Neural cell (in vitro differentiated cells): Measurements from ENCODE around the gene UTP18. TPM values are rescaled to one million over a fixed set of nuclear protein-coding genes. Genes with fewer than 3 reads are reported as not detected.
"Not testable (repeated sequence)": the region's sequence is repeated elsewhere in the genome, so short reads cannot be mapped to it uniquely, and the experiment has no call there.

ENCODE experiments used
- H2AFZ ChIP-seq: fragments of 200-600, 300-800 bp; sonication (generic), shearing (Covaris generic); 2 replicates; pipeline ENCODE4 v1.6.0; 2014; ENCODE audit warnings: low read depth, mild to moderate bottlenecking, antibody characterized with exemption, low read length, moderate library complexity
- H3F3A ChIP-seq: fragments of 200-600 bp; shearing (Covaris generic); 2 replicates; pipeline ENCODE4 v1.6.1; 2016; ENCODE audit warnings: mild to moderate bottlenecking, moderate library complexity, mixed read lengths, antibody characterized with exemption, low read length; ENCODE audit not compliant: insufficient read depth, poor library complexity, severe bottlenecking
- H3K27ac ChIP-seq: fragments of 200-600, 300-800 bp; sonication (generic), shearing (Covaris generic); 2 replicates; pipeline ENCODE4 v1.5.1; 2014; ENCODE audit warnings: mild to moderate bottlenecking, low read length, moderate library complexity
- H3K27me3 ChIP-seq: fragments of 300-800, 200-600 bp; sonication (generic), shearing (Covaris generic); 2 replicates; pipeline ENCODE4 v1.6.0; 2014; ENCODE audit warnings: mild to moderate bottlenecking, low read depth, low read length, moderate library complexity; ENCODE audit not compliant: insufficient read depth
- H3K36me3 ChIP-seq: fragments of 300-800, 200-600 bp; sonication (generic), shearing (Covaris generic); 2 replicates; pipeline ENCODE4 v1.5.1; 2014; ENCODE audit warnings: mild to moderate bottlenecking, antibody characterized with exemption, low read length, moderate library complexity; ENCODE audit not compliant: insufficient read depth
- H3K4me2 ChIP-seq: fragments of 300-800, 200-600 bp; sonication (generic), shearing (Covaris generic); 2 replicates; pipeline ENCODE4 v1.6.0; 2014; ENCODE audit warnings: mild to moderate bottlenecking, low read length
- H3K4me3 ChIP-seq: fragments of 300-800, 200-600 bp; sonication (generic), shearing (Covaris generic); 2 replicates; pipeline ENCODE4 v1.5.1; 2014; ENCODE audit warnings: mild to moderate bottlenecking, low read length, moderate library complexity
- H3K79me2 ChIP-seq: fragments of 200-600 bp; shearing (Covaris generic); replicated peaks from 2 replicates; pipeline ENCODE4 v1.6.0; 2014; ENCODE audit warnings: mild to moderate bottlenecking, low read length, moderate library complexity; ENCODE audit not compliant: insufficient read depth
- H3K9ac ChIP-seq: fragments of 300-800, 200-600 bp; sonication (generic), shearing (Covaris generic); 2 replicates; pipeline ENCODE4 v1.6.1; 2016; ENCODE audit warnings: mild to moderate bottlenecking, low read length, mixed read lengths
- H3K9me2 ChIP-seq: fragments of 200-600 bp; shearing (Covaris generic); 2 replicates; pipeline ENCODE4 v1.6.1; 2016; ENCODE audit warnings: mild to moderate bottlenecking, low read length, mixed read lengths; ENCODE audit not compliant: insufficient read depth
- H3K9me3 ChIP-seq: fragments of 200-600, 300-800 bp; sonication (generic), shearing (Covaris generic); 2 replicates; pipeline ENCODE4 v1.6.1; 2016; ENCODE audit warnings: mild to moderate bottlenecking, mixed run types, low read length, moderate library complexity, mixed read lengths
- H4K20me1 ChIP-seq: fragments of 200-600 bp; shearing (Covaris generic); 2 replicates; pipeline ENCODE4 v1.6.1; 2016; ENCODE audit warnings: mild to moderate bottlenecking, mixed run types; ENCODE audit not compliant: insufficient read depth
- EP300 ChIP-seq: fragments of 450-650 bp; conservative IDR thresholded peaks from 2 replicates; pipeline ENCODE4 v1.6.1; 2014; ENCODE audit warnings: antibody characterized with exemption, mild to moderate bottlenecking, moderate library complexity; ENCODE audit not compliant: poor library complexity, severe bottlenecking
- EZH2 ChIP-seq: fragments of 200-600, 300-800 bp; shearing (Covaris generic), sonication (generic); IDR thresholded peaks from 2 replicates; pipeline ENCODE4 v1.6.1; 2014; ENCODE audit warnings: antibody characterized with exemption, low read length, borderline replicate concordance, mild to moderate bottlenecking; ENCODE audit not compliant: insufficient read depth, poor library complexity, severe bottlenecking
- MXI1 ChIP-seq: fragments of 450-650 bp; conservative IDR thresholded peaks from 2 replicates; pipeline ENCODE4 v1.6.1; 2014; ENCODE audit warnings: antibody characterized with exemption, mild to moderate bottlenecking; ENCODE audit not compliant: poor library complexity, severe bottlenecking
- POLR2AphosphoS5 ChIP-seq: IDR thresholded peaks from 2 replicates; pipeline ENCODE4 v1.6.1; 2012
- RAD21 ChIP-seq: fragments of 450-650 bp; conservative IDR thresholded peaks from 2 replicates; pipeline ENCODE4 v1.6.1; 2014; ENCODE audit warnings: antibody characterized with exemption, mild to moderate bottlenecking, moderate library complexity
- REST ChIP-seq: IDR thresholded peaks from 2 replicates; pipeline ENCODE4 v1.6.1; 2012; ENCODE audit warnings: borderline replicate concordance
- SMC3 ChIP-seq: fragments of 450-650 bp; conservative IDR thresholded peaks from 2 replicates; pipeline ENCODE4 v1.6.1; 2014; ENCODE audit warnings: antibody characterized with exemption, mild to moderate bottlenecking, moderate library complexity; ENCODE audit not compliant: poor library complexity
- TAF1 ChIP-seq: IDR thresholded peaks from 2 replicates; pipeline ENCODE4 v1.6.1; 2012; ENCODE audit warnings: low read depth
- polyA plus RNA-seq: library from polyadenylated mRNA; depleted of rRNA; stranded (reverse); fragments of >200 nt; gene quantifications from 2 replicates; pipeline ENCODE4 v1.2.3, GENCODE V29; 2014
- TF ChIP-seq, protein P1 (sequence below): fragments of 450-650 bp; IDR thresholded peaks from 2 replicates; pipeline ENCODE4 v1.5.1; 2014; ENCODE audit warnings: antibody characterized with exemption, mild to moderate bottlenecking, moderate library complexity; ENCODE audit not compliant: poor library complexity, severe bottlenecking

The UTP18 gene
- polyA plus RNA-seq, 1 donor from 2014 or later: 52.1 TPM

- no peaks in the 10 kb centered on the region for H3K9me3 ChIP-seq
- no peaks in the 10 kb centered on the region for H4K20me1 ChIP-seq
- no peaks in the 10 kb centered on the region for H3K36me3 ChIP-seq
- H2AFZ ChIP-seq: no peak overlapping the region
- H3K27ac ChIP-seq: no peak overlapping the region
- TF ChIP-seq, protein P1, sequence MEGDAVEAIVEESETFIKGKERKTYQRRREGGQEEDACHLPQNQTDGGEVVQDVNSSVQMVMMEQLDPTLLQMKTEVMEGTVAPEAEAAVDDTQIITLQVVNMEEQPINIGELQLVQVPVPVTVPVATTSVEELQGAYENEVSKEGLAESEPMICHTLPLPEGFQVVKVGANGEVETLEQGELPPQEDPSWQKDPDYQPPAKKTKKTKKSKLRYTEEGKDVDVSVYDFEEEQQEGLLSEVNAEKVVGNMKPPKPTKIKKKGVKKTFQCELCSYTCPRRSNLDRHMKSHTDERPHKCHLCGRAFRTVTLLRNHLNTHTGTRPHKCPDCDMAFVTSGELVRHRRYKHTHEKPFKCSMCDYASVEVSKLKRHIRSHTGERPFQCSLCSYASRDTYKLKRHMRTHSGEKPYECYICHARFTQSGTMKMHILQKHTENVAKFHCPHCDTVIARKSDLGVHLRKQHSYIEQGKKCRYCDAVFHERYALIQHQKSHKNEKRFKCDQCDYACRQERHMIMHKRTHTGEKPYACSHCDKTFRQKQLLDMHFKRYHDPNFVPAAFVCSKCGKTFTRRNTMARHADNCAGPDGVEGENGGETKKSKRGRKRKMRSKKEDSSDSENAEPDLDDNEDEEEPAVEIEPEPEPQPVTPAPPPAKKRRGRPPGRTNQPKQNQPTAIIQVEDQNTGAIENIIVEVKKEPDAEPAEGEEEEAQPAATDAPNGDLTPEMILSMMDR: peak; percentile 24
- no peak for TF ChIP-seq MXI1
- H3F3A ChIP-seq: no peaks in the 10 kb centered on the region
- H3K9me2 ChIP-seq: no peaks in the 10 kb centered on the region
- H3K9ac ChIP-seq: no peak overlapping the region
- no peak overlapping the region for H3K4me3 ChIP-seq
- no peaks in the 10 kb centered on the region for H3K27me3 ChIP-seq
- H3K4me2 ChIP-seq: no peak overlapping the region
- H3K79me2 ChIP-seq: no peaks in the 10 kb centered on the region
Observed at GRCh38 chr17:51322390-51323029, 62.2 kb downstream of the UTP18 start.

- no peak overlapping the region for H3K4me2 ChIP-seq
Observed at GRCh38 chr17:51325471-51325870, 65.1 kb downstream of the UTP18 start.

GRCh38 chr17:51330861-51331503 lies 70.6 kb downstream of the UTP18 start:
- not testable (repeated sequence) for H4K20me1 ChIP-seq, H3K27me3 ChIP-seq, H3K79me2 ChIP-seq, H3K4me2 ChIP-seq, H2AFZ ChIP-seq, H3K9ac ChIP-seq, H3F3A ChIP-seq, H3K36me3 ChIP-seq, H3K27ac ChIP-seq, H3K4me3 ChIP-seq, H3K9me3 ChIP-seq, H3K9me2 ChIP-seq

More at GRCh38 chr17:51325471-51325870, 65.1 kb downstream of the UTP18 start:
- Histone ChIP-seq H3K79me2 (no peaks in the 10 kb centered on the region), H2AFZ (no peak overlapping the region), H3K4me3 (no peak overlapping the region), H3K9ac (no peak overlapping the region), H3K27ac (no peak overlapping the region), H4K20me1 (no peaks in the 10 kb centered on the region), H3K9me3 (no peaks in the 10 kb centered on the region), H3K27me3 (no peaks in the 10 kb centered on the region), H3K9me2 (no peaks in the 10 kb centered on the region), H3K36me3 (no peaks in the 10 kb centered on the region), H3F3A (no peaks in the 10 kb centered on the region)
- TF ChIP-seq, protein P1: no peak
- TF ChIP-seq REST (no peak), RAD21 (no peak), EP300 (no peak), TAF1 (no peak), POLR2AphosphoS5 (no peak), SMC3 (no peak), EZH2 (no peak), MXI1 (no peak)
